HepG2 (cell line): Measurements from ENCODE around the gene CALN1. TPM values are rescaled to one million over a fixed set of nuclear protein-coding genes. Genes with fewer than 3 reads are reported as not detected.
A peak's percentile ranks its signal among the peaks of the same experiment; 100 is the strongest.

Experiments
- ERF ChIP-seq: IDR thresholded peaks from 2 replicates; pipeline ENCODE4 v1.6.1; 2018; ENCODE audit warnings: missing biosample characterization, missing genetic modification reagents
- HHEX ChIP-seq: IDR thresholded peaks from 2 replicates; pipeline ENCODE4 v1.6.1; 2016; ENCODE audit warnings: control low read depth
- HOMEZ ChIP-seq: IDR thresholded peaks from 2 replicates; pipeline ENCODE4 v1.6.1; 2016; ENCODE audit warnings: low read depth
- RERE ChIP-seq: IDR thresholded peaks from 2 replicates; pipeline ENCODE4 v1.6.1; 2016; ENCODE audit warnings: low read depth, missing genetic modification reagents, missing compliant biosample characterization
- TEAD3 ChIP-seq: optimal IDR thresholded peaks from 2 replicates; pipeline ENCODE3; 2016; ENCODE audit warnings: borderline replicate concordance
- ZNF446 ChIP-seq: sonication (generic); formaldehyde crosslinking; IDR thresholded peaks from 2 replicates; pipeline ENCODE4 v1.5.0; 2020; ENCODE audit warnings: mild to moderate bottlenecking, missing genetic modification reagents
- ZNF543 ChIP-seq: sonication (generic); formaldehyde crosslinking; IDR thresholded peaks from 2 replicates; pipeline ENCODE4 v1.4.0; 2020; ENCODE audit warnings: mild to moderate bottlenecking, missing genetic modification reagents
- polyA plus RNA-seq, 8 experiments: library from polyadenylated mRNA; depleted of rRNA in 3 of 8; stranded (reverse) in 7 of 8; unstranded in 1 of 8; fragments of >200 nt; fragmentation: Illumina TruSeq in 4 of 8; extraction: Trizol in 4 of 8; gene quantifications; 2 replicates each; pipeline versions ENCODE4 v1.2.1 to v1.2.3, GENCODE V29; 2011 to 2016; ENCODE audit warnings: low read depth in 4 of 8, missing spikeins in 1 of 8, mixed read lengths in 1 of 8; ENCODE audit not compliant: insufficient read depth in 1 of 8
- total RNA-seq, 5 experiments: library from RNA; depleted of rRNA; stranded (reverse); fragments of >200 nt; fragmentation: Illumina TruSeq; extraction: Trizol; gene quantifications; 2 replicates each; pipeline ENCODE4 v1.2.3, GENCODE V29; 2016; ENCODE audit warnings: low read depth in 1 of 5
- TF ChIP-seq, protein P1 (sequence below): sonication (generic); formaldehyde crosslinking; IDR thresholded peaks from 2 replicates; pipeline ENCODE4 v1.4.0; 2020; ENCODE audit warnings: mild to moderate bottlenecking, missing genetic modification reagents
- TF ChIP-seq, protein P2 (sequence below): IDR thresholded peaks from 2 replicates; pipeline ENCODE4 v1.6.1; 2016; ENCODE audit warnings: missing biosample characterization, missing genetic modification reagents, low read depth

CALN1 gene
- total and polyA plus RNA-seq, 2 of the 13 experiments (the other 11 are each of a cell fraction or from before 2014, with no cell fraction given) = not detected

- TF ChIP-seq, protein P1, sequence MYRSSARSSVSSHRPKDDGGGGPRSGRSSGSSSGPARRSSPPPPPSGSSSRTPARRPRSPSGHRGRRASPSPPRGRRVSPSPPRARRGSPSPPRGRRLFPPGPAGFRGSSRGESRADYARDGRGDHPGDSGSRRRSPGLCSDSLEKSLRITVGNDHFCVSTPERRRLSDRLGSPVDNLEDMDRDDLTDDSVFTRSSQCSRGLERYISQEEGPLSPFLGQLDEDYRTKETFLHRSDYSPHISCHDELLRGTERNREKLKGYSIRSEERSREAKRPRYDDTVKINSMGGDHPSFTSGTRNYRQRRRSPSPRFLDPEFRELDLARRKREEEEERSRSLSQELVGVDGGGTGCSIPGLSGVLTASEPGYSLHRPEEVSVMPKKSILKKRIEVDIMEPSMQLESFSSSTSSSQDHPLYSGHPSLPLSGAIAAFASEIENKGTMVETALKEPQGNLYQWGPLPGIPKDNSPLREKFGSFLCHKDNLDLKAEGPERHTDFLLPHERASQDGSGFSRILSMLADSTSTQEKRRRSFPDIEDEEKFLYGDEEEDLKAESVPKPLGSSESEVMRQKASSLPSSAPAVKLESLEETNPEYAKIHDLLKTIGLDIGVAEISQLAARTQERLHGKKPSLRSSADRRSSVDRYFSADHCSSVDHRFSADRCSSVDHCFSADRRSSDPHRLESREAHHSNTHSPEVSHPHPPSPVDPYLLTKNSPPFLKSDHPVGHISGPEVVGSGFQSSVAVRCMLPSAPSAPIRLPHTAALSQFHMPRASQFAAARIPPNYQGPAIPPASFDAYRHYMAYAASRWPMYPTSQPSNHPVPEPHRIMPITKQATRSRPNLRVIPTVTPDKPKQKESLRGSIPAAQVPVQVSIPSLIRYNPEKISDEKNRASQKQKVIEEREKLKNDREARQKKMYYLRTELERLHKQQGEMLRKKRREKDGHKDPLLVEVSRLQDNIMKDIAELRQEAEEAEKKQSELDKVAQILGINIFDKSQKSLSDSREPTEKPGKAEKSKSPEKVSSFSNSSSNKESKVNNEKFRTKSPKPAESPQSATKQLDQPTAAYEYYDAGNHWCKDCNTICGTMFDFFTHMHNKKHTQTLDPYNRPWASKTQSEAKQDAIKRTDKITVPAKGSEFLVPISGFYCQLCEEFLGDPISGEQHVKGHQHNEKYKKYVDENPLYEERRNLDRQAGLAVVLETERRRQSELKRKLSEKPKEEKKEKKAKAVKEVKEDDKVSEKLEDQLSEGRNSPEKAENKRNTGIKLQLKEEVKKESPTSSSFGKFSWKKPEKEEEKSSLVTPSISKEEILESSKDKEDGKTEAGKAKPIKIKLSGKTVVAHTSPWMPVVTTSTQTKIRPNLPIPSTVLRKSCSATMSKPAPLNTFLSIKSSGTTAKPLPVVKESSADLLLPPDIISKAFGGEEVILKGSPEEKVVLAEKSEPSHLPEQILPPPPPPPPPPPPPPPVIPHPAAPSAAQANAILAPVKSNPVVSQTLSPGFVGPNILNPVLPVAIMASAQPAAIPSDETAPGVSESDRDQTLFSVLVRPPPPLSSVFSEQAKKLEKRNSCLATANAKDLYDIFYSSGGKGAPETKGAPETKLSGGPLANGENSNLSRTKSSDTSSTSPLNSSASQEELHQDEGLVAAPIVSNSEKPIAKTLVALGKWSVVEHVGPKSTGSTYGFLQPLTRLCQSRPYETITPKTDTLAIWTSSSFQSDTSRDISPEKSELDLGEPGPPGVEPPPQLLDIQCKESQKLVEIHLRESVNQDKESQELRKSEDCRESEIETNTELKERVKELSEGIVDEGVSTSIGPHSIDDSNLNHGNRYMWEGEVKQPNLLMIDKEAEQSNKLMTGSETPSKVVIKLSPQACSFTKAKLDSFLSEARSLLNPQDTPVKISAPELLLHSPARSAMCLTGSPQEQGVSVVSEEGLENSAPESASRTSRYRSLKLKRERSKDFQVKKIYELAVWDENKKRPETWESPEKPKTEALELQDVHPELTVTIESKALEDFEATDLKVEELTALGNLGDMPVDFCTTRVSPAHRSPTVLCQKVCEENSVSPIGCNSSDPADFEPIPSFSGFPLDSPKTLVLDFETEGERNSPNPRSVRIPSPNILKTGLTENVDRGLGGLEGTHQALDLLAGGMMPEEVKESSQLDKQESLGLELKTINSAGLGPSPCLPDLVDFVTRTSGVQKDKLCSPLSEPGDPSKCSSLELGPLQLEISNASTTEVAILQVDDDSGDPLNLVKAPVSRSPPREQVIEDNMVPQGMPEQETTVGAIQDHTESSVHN (CRISPR knock-in tag) = no peak
- TF ChIP-seq, protein P2, sequence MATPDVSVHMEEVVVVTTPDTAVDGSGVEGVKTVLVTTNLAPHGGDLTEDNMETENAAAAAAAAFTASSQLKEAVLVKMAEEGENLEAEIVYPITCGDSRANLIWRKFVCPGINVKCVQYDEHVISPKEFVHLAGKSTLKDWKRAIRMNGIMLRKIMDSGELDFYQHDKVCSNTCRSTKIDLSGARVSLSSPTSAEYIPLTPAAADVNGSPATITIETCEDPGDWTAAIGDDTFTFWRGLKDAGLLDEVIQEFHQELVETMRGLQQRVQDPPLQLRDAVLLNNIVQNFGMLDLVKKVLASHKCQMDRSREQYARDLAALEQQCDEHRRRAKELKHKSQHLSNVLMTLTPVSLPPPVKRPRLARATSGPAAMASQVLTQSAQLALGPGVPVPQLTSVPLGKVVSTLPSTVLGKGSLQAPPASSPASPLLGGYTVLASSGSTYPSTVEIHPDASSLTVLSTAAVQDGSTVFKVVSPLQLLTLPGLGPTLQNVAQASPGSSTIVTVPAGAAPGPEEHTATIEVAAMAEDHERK (CRISPR knock-in tag) = no peak
- TF ChIP-seq ZNF543 (CRISPR knock-in tag) (0 out of 2 replicates have a peak, but pooled peaks have one; percentile 28), ZNF446 (CRISPR knock-in tag) (no peak), HOMEZ (CRISPR knock-in tag) (no peak), ERF (peak; percentile 47; the same call in 1 of the 2 replicates), HHEX (CRISPR knock-in tag) (peak; percentile 71), TEAD3 (CRISPR knock-in tag) (peak; percentile 25), RERE (peak; percentile 33; the same call in 1 of the 2 replicates)
Measured at GRCh38 chr7:72152161-72153131, 259.7 kb downstream of the CALN1 start (continued).
